ENCODE results near the gene PIGL. TPM values are rescaled to one million over a fixed set of nuclear protein-coding genes. Genes with fewer than 3 reads are reported as not detected.
A peak's percentile ranks its signal among the peaks of the same experiment; 100 is the strongest.
"Not testable (repeated sequence)": the region's sequence is repeated elsewhere in the genome, so short reads cannot be mapped to it uniquely, and the experiment has no call there.

Gene PIGL
- total RNA-seq = 20.4 TPM

GRCh38 chr17:16217002-16217635 is at the start of gene PIGL:
Gene PIGL (plus strand): TSS chr17:16217210. CDS start chr17:16217227, 17 bp downstream.
- peak; percentile 63 to 72 for DNase-seq (ENCODE audit: low spot score in 2 of 2)
- FAIRE-seq = no peak

GRCh38 chr17:16171613-16172012 is 45.4 kb upstream of the PIGL start:
- no peak for DNase-seq (ENCODE audit: low spot score in 2 of 2)
- FAIRE-seq = no peak

GRCh38 chr17:16178836-16179235 is 38.2 kb upstream of the PIGL start:
- DNase-seq (ENCODE audit: low spot score in 2 of 2) (no peak), FAIRE-seq (no peak)

- no peak for DNase-seq (ENCODE audit: low spot score in 2 of 2)
- FAIRE-seq = no peak
Measured at GRCh38 chr17:16181581-16181980, 35.4 kb upstream of the PIGL start.

GRCh38 chr17:16187642-16188041 is 29.4 kb upstream of the PIGL start:
- FAIRE-seq (no peak), DNase-seq (ENCODE audit: low spot score in 2 of 2) (no peak)

GRCh38 chr17:16189791-16190348 is 27.1 kb upstream of the PIGL start:
- FAIRE-seq = no peak
- DNase-seq (ENCODE audit: low spot score in 2 of 2) = no peak

GRCh38 chr17:16190703-16191360 is 26.2 kb upstream of the PIGL start:
- FAIRE-seq (no peak), DNase-seq (ENCODE audit: low spot score in 2 of 2) (no peak)

- FAIRE-seq = no peak
Measured at GRCh38 chr17:16191604-16192003, 25.4 kb upstream of the PIGL start.

GRCh38 chr17:16194307-16194835 is 22.6 kb upstream of the PIGL start:
- DNase-seq (ENCODE audit: low spot score in 2 of 2) = not testable (repeated sequence)
- peak; percentile 92 for FAIRE-seq

More at GRCh38 chr17:16191604-16192003, 25.4 kb upstream of the PIGL start:
- DNase-seq (ENCODE audit: low spot score in 2 of 2) = no peak

- FAIRE-seq (no peak), DNase-seq (ENCODE audit: low spot score in 2 of 2) (no peak)
Measured at GRCh38 chr17:16197276-16197675, 19.7 kb upstream of the PIGL start.

- DNase-seq (ENCODE audit: low spot score in 2 of 2) (no peak), FAIRE-seq (no peak)
Measured at GRCh38 chr17:16199093-16199492, 17.9 kb upstream of the PIGL start.

GRCh38 chr17:16201693-16202131 is 15.3 kb upstream of the PIGL start:
- not testable (repeated sequence) for DNase-seq (ENCODE audit: low spot score in 2 of 2); FAIRE-seq

GRCh38 chr17:16202554-16203500 is 14.2 kb upstream of the PIGL start:
- not testable (repeated sequence) for FAIRE-seq; DNase-seq (ENCODE audit: low spot score in 2 of 2)

- DNase-seq (ENCODE audit: low spot score in 2 of 2); FAIRE-seq: not testable (repeated sequence)
Measured at GRCh38 chr17:16204763-16205162, 12.2 kb upstream of the PIGL start.

- FAIRE-seq (no peak), DNase-seq (ENCODE audit: low spot score in 2 of 2) (no peak)
Measured at GRCh38 chr17:16211590-16211989, 5.4 kb upstream of the PIGL start.

GRCh38 chr17:16212793-16213192 is 4.2 kb upstream of the PIGL start:
- FAIRE-seq = no peak
- DNase-seq (ENCODE audit: low spot score in 2 of 2) = no peak

GRCh38 chr17:16214190-16215001 is 2.6 kb upstream of the PIGL start:
- DNase-seq (ENCODE audit: low spot score in 2 of 2) (no peak), FAIRE-seq (no peak)

GRCh38 chr17:16215002-16215272 is 2.1 kb upstream of the PIGL start:
- FAIRE-seq (no peak), DNase-seq (ENCODE audit: low spot score in 2 of 2) (peak; percentile 42 to 50)

- DNase-seq (ENCODE audit: low spot score in 2 of 2) = peak; percentile 79 to 82
- FAIRE-seq = no peak
Measured at GRCh38 chr17:16215273-16215964, 1.6 kb upstream of the PIGL start, which contains the start of gene NCOR1. Gene NCOR1 (minus strand): TSS chr17:16215534. CDS start chr17:16194569, 20,965 bp downstream.

Measured in frontal cortex (tissue), 4 donors.